ENCODE measurements around the gene FOXF1.

Gene FOXF1

GRCh38 chr16:86553356-86553755 lies 43.0 kb downstream of the FOXF1 start:
- no peak for TF ChIP-seq CTCF (conservative IDR thresholded peaks at IDR 0.05)
- no peak overlapping the region for H3K27ac ChIP-seq

DNA sequence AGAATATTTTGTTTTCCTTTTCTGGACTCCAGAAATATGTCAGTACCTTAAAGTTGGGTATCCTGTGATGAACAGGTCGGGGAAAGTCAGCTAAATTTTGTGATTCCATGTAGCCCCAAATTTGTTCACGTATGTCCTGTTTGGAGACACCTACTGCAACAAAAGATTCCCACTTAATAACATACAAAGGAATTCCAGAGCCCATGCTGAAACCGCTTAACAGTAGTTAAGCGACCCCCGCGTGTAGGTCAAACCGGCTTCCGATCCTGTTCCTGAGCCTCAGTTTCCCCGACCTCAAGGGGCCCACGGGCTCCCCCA lies 44.2 kb downstream of the FOXF1 start:
- TF ChIP-seq CTCF (conservative IDR thresholded peaks at IDR 0.05), result no peak
- peak overlapping the region; percentile 36; the same call in 1 of the 2 replicates for H3K27ac ChIP-seq

DNA sequence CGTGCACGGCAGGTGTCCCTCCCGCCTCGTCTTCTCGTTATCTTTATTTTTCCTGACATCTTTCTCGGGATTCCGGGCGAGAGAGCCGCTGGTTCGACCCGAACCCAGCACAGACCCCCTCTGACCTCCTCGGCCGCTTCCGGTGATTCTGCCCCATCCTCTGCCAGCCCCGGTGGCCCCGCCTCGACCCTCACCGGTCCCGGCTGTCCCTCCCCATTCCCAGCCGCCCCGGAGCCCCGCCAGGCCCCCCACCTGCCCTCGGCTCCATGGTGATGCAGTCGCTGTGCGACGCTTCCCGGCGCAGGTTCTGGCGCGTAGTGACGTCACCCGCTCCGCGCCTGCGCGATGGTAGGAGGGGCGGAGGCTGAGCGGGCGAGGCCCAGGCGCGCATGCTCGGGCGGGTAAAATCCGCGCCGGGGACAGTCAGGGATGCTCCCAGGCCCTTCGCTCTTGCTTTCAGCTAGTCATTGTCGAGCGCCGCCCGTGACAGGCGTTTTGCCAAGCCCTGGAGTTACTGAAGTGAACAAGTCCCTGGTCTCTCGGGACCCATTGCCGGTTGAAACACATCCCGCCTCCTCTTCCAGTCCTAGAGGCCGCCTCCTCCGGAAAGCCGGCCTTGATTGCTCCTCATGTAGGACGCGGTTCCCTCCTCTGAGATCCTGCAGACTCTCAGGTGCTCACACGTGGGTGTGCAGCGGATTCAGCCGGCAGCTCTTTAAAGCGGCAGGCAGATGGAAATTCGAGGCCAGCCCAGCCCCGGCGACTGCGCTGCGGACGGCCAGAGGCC lies 44.8 kb downstream of the FOXF1 start, which contains the start of gene MTHFSD:
Gene MTHFSD, minus strand, starts transcription at position 319 of the 787 bp plus-strand sequence. Its CDS starts 51 bp downstream, at position 268.
- TF ChIP-seq CTCF (conservative IDR thresholded peaks at IDR 0.05), result no peak
- peak within 1 kb of the TSS; percentile 36; the same call in 1 of the 2 replicates for H3K27ac ChIP-seq

DNA sequence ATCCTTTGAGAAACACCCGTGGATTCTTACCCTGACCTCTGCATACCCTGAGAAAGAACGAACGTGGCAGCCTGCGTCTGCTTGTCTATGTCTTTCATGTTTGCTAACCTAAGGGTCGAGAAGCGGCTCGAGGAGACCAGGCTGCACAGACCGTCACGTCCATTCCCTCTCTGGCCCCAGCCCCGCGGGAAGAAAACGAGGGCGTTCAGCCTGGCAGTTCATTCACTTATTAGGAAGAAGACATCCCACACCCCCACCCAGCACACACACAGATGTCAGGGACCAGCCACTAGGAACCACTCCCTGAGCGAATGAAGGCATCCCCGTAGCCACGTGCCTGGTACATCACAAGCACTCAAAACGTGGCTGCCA lies 45.4 kb downstream of the FOXF1 start:
- TF ChIP-seq CTCF (conservative IDR thresholded peaks at IDR 0.05), result no peak
- no peak overlapping the region for H3K27ac ChIP-seq

GRCh38 chr16:86556576-86556975 lies 46.2 kb downstream of the FOXF1 start:
- no peak for TF ChIP-seq CTCF (conservative IDR thresholded peaks at IDR 0.05)
- H3K27ac ChIP-seq, result no peak overlapping the region

DNA sequence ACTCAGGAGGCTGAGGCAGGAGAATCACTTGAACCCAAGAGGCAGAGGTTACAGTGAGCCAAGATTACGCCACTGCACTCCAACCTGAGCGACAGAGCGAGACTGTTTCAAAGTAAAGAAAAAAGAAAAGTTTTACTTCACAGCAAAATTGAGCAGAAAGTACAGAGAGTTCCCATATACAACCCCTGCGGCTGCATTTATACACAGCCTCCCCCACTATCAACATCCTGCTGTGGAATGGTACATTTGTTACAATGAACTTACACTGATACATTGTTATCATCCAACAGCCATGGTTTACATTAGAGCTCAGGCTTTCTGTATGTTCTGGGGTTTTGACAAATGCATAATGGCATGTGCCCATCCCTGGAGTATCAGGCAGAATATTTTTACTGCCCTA lies 47.3 kb downstream of the FOXF1 start:
- TF ChIP-seq CTCF (conservative IDR thresholded peaks at IDR 0.05), result no peak
- H3K27ac ChIP-seq, result no peak overlapping the region

- no peak for TF ChIP-seq CTCF (conservative IDR thresholded peaks at IDR 0.05)
- H3K27ac ChIP-seq, result no peak overlapping the region
Observed at GRCh38 chr16:86558355-86559193, 48.2 kb downstream of the FOXF1 start.
